ENCODE results near the gene GCNA. TPM values are rescaled to one million over a fixed set of nuclear protein-coding genes. Genes with fewer than 3 reads are reported as not detected.
A peak's percentile ranks its signal among the peaks of the same experiment; 100 is the strongest.
"Not testable (repeated sequence)": the region's sequence is repeated elsewhere in the genome, so short reads cannot be mapped to it uniquely, and the experiment has no call there.

Gene GCNA
- total RNA-seq, 2 donors from 2014 or later: 1.2 to 1.3 TPM

DNA sequence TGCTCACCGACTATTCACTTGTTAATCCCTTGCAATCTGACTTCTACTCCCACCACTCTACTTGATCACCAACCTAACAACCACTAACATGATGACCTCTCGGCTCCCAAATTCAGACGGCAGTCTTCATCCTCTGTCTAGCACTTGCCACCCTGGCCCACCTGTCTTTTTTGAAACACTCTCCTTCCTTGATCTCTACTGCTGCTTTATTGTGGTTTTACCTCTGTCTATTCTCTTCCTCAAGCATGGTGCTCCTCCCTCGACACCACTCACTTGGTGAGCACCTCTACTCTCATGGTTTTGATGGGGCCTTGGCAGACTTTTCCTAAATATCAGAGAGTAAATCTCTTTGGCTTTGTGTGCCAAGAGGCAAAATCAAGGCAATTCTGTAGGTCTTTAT is 61.8 kb downstream of the GCNA start:
- H3K4me3 Mint-ChIP-seq: no peak overlapping the region
- no peaks in the 10 kb centered on the region for H3K9me3 ChIP-seq (ENCODE audit: control insufficient read depth, low read length, poor library complexity, severe bottlenecking)
- no peak overlapping the region for H3K27ac Mint-ChIP-seq
- H3K36me3 Mint-ChIP-seq (ENCODE audit: low read depth): no peaks in the 10 kb centered on the region
- H3K4me1 Mint-ChIP-seq: peaks cover 13% of the 10 kb centered on the region
- no peaks in the 10 kb centered on the region for H3K27me3 Mint-ChIP-seq
- ATAC-seq (peak; percentile 73), DNase-seq (no peak)

- H3K36me3 Mint-ChIP-seq (ENCODE audit: low read depth); ATAC-seq; H3K4me3 Mint-ChIP-seq; H3K9me3 ChIP-seq (ENCODE audit: control insufficient read depth, low read length, poor library complexity, severe bottlenecking); H3K4me1 Mint-ChIP-seq; H3K27ac Mint-ChIP-seq; DNase-seq; H3K27me3 Mint-ChIP-seq: not testable (repeated sequence)
These were observed 66.2 kb downstream of the GCNA start for GRCh38 chrX:71644406-71644805.

DNA sequence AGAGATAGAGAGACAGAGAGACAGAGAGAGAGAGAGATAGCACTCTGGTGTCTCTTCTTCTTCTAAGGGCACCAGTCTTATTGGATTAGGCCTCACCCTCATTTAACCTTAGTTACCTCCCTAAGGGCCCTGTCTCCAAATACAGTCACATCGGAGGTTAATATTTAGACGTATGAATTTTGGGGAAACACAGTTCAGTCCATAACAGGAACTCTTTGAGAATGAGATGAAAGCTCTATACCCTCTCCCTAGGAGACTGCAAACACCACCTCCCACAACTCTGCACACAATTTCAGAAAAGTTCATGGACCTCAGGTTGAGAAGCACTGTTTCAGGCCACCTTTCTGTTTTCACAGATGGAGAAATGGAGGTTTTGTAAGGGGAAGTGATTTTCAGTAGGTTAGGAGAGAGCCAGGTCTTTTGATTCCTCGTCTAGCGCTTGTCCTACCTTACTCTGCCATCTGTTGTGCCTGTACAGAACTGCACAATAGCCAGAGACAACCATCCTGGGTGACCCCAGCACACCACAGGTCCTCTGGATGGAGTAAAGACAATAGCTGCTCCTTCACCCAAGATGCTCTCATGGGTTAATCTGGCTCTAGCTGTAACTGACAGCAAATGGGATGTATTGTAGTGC is 72.2 kb downstream of the GCNA start:
- H3K36me3 Mint-ChIP-seq (ENCODE audit: low read depth): no peaks in the 10 kb centered on the region
- no peak overlapping the region for H3K4me3 Mint-ChIP-seq
- H3K4me1 Mint-ChIP-seq: no peaks in the 10 kb centered on the region
- ATAC-seq (peak; percentile 72), DNase-seq (no peak)
- H3K9me3 ChIP-seq (ENCODE audit: control insufficient read depth, low read length, poor library complexity, severe bottlenecking): no peaks in the 10 kb centered on the region
- no peak overlapping the region for H3K27ac Mint-ChIP-seq
- H3K27me3 Mint-ChIP-seq: no peaks in the 10 kb centered on the region

GRCh38 chrX:71652405-71652804 is 74.2 kb downstream of the GCNA start:
- peak in 1 of 3 donors; percentile 28 for DNase-seq
- ATAC-seq: peak; percentile 58
- Mint-ChIP-seq H3K4me3 (no peak overlapping the region), H3K4me1 (peaks cover 5% of the 10 kb centered on the region), H3K27me3 (no peaks in the 10 kb centered on the region), H3K27ac (no peak overlapping the region), H3K36me3 (ENCODE audit: low read depth) (no peaks in the 10 kb centered on the region)
- H3K9me3 ChIP-seq (ENCODE audit: control insufficient read depth, low read length, poor library complexity, severe bottlenecking): no peaks in the 10 kb centered on the region

- ATAC-seq (no peak), DNase-seq (no peak)
- H3K9me3 ChIP-seq (ENCODE audit: control insufficient read depth, low read length, poor library complexity, severe bottlenecking): no peaks in the 10 kb centered on the region
- Mint-ChIP-seq H3K27ac (no peak overlapping the region), H3K27me3 (no peaks in the 10 kb centered on the region), H3K36me3 (ENCODE audit: low read depth) (no peaks in the 10 kb centered on the region), H3K4me1 (peaks cover 5% of the 10 kb centered on the region), H3K4me3 (no peak overlapping the region)
These were observed 75.1 kb downstream of the GCNA start for GRCh38 chrX:71653344-71653743.

- ATAC-seq: no peak
- peaks cover 6% of the 10 kb centered on the region for H3K4me1 Mint-ChIP-seq
- peak overlapping the region; percentile 14 for H3K27ac Mint-ChIP-seq
- no peaks in the 10 kb centered on the region for H3K27me3 Mint-ChIP-seq
- no peaks in the 10 kb centered on the region for H3K9me3 ChIP-seq (ENCODE audit: control insufficient read depth, low read length, poor library complexity, severe bottlenecking)
- H3K4me3 Mint-ChIP-seq: no peak overlapping the region
- no peaks in the 10 kb centered on the region for H3K36me3 Mint-ChIP-seq (ENCODE audit: low read depth)
- DNase-seq: no peak
These were observed 79.0 kb downstream of the GCNA start for GRCh38 chrX:71657267-71657666.

DNA sequence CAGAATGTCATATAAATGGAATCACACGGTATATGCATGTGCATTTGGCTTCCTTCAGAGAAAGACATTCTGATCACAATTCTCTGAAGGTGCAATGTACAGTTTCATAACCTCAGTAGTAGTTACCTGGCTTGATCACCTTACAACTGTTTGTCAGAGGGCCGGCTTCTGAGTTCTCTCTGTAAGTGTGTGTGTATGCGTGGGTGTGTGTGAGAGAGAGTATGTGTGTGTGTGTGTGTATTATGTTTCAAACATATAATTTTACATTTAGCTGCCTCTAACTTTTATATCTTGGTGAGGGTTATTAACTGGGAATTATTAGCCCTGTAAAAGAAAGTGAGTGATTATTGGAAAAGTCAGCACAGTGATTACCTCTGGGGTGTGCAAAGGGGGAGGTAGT is 81.1 kb downstream of the GCNA start:
- Mint-ChIP-seq H3K27me3 (no peaks in the 10 kb centered on the region), H3K4me1 (peaks cover 15% of the 10 kb centered on the region), H3K27ac (no peak overlapping the region), H3K4me3 (no peak overlapping the region), H3K36me3 (ENCODE audit: low read depth) (no peaks in the 10 kb centered on the region)
- no peaks in the 10 kb centered on the region for H3K9me3 ChIP-seq (ENCODE audit: control insufficient read depth, low read length, poor library complexity, severe bottlenecking)
- no peak for ATAC-seq
- DNase-seq: no peak

GRCh38 chrX:71659959-71660358 is 81.7 kb downstream of the GCNA start:
- Mint-ChIP-seq H3K27ac (no peak overlapping the region), H3K4me3 (no peak overlapping the region), H3K36me3 (ENCODE audit: low read depth) (no peaks in the 10 kb centered on the region), H3K4me1 (peaks cover 15% of the 10 kb centered on the region), H3K27me3 (no peaks in the 10 kb centered on the region)
- no peaks in the 10 kb centered on the region for H3K9me3 ChIP-seq (ENCODE audit: control insufficient read depth, low read length, poor library complexity, severe bottlenecking)
- DNase-seq (no peak), ATAC-seq (no peak)

DNA sequence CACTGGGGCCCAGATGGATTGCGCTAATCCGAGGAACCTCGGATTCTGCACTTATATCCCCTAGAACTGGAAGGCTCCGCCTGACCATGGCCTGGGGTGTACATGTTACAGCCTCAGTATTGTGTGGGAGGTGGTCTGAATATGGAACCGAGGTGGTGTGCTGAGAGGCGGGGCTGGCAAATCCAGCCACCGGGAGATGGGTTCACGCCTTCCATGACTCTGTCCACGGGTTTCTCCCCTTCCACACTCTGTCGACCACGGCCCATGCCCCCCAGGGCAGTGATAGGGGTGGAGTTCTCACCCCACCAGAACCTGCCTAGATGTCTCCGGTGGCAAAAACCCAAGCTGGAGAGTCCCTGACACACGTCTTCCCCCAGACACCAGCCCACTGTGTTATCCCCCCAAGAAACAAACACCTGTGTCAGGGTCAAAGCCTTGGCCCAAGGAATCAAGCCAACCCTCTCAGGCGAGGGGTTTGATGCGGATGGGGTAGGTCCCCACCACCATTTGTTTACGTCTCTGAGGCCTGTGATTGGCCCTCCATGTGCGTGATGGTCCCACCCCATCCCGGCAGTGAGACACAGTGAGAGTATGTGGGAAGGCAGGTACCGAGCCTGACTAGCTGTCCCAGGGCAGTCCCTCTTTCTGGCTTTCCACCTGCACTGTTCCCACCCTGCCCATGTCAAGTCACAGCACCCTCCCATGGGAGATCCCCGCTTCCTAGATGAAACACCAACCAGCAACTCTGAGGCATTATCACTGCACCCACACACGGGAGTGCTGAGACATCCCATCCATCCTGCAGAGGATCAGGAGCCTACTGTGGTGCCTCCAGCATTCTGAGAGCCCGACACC is 82.6 kb downstream of the GCNA start:
- no peak for DNase-seq
- H3K9me3 ChIP-seq (ENCODE audit: control insufficient read depth, low read length, poor library complexity, severe bottlenecking): no peaks in the 10 kb centered on the region
- H3K27ac Mint-ChIP-seq: no peak overlapping the region

DNA sequence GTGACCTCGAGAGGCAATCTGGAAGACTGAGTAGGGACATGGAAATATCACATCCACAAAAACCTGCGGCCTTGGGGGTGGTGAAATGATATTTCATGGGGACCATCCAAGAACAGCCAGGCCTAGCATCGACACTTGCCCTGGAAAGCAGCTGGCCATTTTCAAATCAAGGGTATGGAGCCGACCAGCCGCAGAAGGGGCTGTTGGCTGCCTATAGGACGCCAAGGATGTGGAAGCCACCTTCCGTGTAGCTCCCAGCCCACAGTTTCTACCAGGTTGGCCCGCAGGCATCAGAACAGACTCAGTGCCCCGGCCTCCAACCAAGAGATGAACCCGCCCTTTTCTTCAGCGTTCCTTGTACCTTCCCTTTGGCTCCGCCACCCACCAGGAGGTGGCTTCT is 83.7 kb downstream of the GCNA start:
- no peak overlapping the region for H3K4me3 Mint-ChIP-seq
- no peaks in the 10 kb centered on the region for H3K27me3 Mint-ChIP-seq
- no peaks in the 10 kb centered on the region for H3K9me3 ChIP-seq (ENCODE audit: control insufficient read depth, low read length, poor library complexity, severe bottlenecking)
- DNase-seq: no peak
- peaks cover 10% of the 10 kb centered on the region for H3K4me1 Mint-ChIP-seq
- peak overlapping the region; percentile 92 for H3K27ac Mint-ChIP-seq
- ATAC-seq: no peak
- no peaks in the 10 kb centered on the region for H3K36me3 Mint-ChIP-seq (ENCODE audit: low read depth)

More for the DNA sequence above, 82.6 kb downstream of the GCNA start:
- Mint-ChIP-seq H3K27me3 (no peaks in the 10 kb centered on the region), H3K4me3 (no peak overlapping the region), H3K4me1 (peaks cover 15% of the 10 kb centered on the region), H3K36me3 (ENCODE audit: low read depth) (no peaks in the 10 kb centered on the region)
- ATAC-seq: no peak

DNA sequence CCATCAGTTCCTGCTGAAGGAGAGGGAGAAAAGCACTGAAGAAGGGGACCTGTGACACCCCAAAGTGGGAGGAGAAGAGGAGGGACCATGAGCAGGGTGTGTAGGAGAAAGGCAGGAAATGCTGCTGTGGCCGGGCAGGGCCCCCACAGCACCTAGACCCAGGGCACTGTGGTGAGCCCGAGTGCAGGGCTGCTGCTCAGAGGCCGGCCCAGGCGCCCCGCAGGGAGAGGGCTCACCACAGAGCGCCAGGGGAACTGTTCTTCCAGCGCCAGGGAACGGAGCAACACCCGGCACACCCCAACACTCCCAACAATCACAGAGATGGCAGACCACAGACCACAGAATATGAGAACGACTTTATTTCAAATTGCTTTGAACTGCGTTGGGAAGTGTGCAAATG is 84.4 kb downstream of the GCNA start:
- not testable (repeated sequence) for H3K4me1 Mint-ChIP-seq

More for the DNA sequence above, 84.4 kb downstream of the GCNA start:
- peak overlapping the region; percentile 92 for H3K27ac Mint-ChIP-seq
- peak overlapping the region; percentile 87 for H3K4me3 Mint-ChIP-seq
- H3K9me3 ChIP-seq (ENCODE audit: control insufficient read depth, low read length, poor library complexity, severe bottlenecking); H3K27me3 Mint-ChIP-seq; DNase-seq; H3K36me3 Mint-ChIP-seq (ENCODE audit: low read depth): not testable (repeated sequence)
- ATAC-seq: peak; percentile 47

All from T-helper 17 cell (primary cell).